GM21515 (cell line): Measurements from ENCODE around the gene CLDND2.
A peak's percentile ranks its signal among the peaks of the same experiment; 100 is the strongest.

Source experiments
- ATAC-seq: cut with Tn5 transposase; IDR thresholded peaks from one replicate; pipeline ENCODE4 v1.9.1; 2021; ENCODE audit not compliant: unreplicated experiment

CLDND2 gene

DNA sequence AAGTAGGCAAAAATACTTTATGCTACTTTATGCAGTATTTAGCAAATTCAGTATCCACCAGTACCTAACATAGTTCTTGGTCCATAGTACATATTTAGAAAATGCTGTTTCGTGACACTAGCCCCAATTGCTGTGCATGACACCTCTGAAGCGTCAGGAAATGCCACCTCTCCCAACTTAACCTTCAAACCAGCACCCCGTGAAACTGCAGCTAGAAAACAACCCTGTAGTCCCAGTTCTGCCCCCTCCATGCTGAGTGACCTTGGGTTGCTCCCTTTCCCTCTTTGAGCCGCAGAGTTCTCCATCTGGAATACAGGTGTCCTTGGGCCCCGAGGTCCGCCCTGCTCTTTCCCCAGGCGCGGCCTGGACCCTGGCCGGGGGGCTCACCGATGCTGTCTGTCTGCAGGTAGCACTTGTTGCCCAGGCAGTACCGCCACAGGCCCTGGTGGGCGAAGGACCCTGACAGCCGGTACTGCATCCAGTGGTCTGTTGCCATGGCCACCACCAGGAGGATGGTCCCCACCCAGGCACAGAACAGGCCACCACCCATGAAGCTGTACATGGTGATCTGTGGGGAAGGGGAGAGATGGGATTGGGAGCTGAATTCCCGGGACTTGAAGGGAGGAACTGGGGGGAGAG lies 18.2 kb upstream of the CLDND2 start:
- ATAC-seq, result no peak

DNA sequence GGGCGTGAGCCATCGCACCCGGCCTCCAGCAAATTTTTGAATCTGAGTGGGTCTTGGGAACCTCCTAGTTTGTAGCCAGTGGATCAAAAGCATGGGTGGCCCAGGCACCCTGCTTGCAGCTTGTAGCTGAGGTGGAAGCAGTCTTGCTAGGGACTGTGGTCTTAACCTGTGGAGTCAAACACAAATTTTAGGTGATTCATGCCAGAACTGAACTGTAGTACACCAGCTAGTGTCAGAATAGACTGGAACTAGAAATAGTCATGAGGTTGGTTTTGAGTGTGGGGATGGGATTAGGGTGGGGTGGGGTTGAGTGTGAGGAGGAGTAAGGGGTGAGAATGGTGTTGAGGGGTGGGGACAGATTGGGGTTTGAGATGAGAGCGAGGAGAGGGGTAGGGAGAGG lies 13.2 kb upstream of the CLDND2 start:
- no peak for ATAC-seq

- ATAC-seq, result no peak
Observed at GRCh38 chr19:51380379-51380778, 11.6 kb upstream of the CLDND2 start.

- no peak for ATAC-seq
Observed at GRCh38 chr19:51377422-51377821, 8.6 kb upstream of the CLDND2 start.

- no peak for ATAC-seq
Observed at GRCh38 chr19:51375504-51376221, 6.9 kb upstream of the CLDND2 start.

DNA sequence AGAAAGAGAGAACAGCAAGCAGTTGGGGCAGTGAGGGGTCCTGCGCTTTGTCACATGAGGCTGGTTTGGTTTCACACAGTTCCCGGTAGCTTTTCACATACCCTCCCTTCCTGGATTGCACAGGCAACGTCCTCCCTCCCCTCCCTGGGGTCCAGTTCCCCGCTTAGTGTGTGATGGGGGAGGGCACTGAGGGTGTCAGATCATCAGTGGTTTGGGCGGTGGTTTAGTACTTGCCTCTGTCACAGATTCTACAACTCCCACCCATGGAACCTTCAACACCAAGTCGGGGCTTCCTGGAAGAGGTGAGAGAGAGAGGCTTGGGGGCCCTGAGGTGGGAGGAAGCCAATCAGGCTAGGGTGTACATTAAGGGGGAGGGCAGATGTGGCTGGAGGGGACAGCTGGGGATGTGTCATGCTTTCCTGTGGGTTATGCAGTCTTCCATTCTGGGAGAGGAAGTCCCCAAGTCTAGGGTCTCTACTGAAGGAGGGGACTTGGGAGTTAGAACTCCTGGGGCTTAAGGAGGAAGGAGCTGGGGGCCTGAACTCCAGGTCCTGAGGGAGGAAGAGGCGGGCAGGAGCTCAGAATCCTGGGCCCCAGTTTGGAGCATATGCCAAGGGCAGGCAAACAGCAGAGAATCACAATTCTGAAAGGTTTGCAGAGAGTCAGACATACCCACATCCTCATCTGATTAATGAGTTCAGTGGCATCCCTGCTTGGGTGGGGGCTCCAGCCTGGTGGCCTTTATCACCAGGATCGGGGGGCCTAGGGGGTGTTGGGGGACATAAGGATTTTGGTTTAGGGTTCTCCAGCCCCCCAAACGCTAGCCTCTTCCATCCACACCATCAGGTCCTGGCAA lies 4.1 kb upstream of the CLDND2 start, which contains the start of gene NKG7:
Gene NKG7, minus strand, starts transcription at position 6 of the 856 bp plus-strand sequence. CDS start 119 bp downstream, outside the sequence.
- no peak for ATAC-seq

- no peak for ATAC-seq
Observed at GRCh38 chr19:51372021-51372648, 3.3 kb upstream of the CLDND2 start.

- ATAC-seq, result no peak
Observed at GRCh38 chr19:51371186-51371690, 2.4 kb upstream of the CLDND2 start.

DNA sequence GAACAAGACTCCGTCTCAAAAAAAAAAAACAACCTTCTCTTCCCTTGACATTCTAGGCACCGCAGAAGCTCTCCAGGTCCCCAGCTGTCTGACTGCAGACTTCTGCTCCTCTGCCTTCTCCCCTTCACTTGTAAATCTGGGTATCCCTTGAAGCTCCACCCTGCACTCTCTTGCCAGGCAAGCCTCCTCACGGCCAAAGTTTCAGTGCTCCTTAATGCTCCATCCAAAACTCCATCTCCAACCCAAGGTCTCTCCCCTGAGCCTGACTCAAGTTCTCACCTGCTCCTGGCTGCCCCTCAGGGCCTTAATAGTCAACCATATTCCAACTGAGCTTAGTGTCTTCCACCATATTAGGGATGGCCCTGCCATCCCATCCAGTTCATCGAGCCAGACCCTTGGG lies 1.4 kb upstream of the CLDND2 start:
- no peak for ATAC-seq

- peak; percentile 71 for ATAC-seq
Observed at GRCh38 chr19:51367565-51368365, 1.0 kb downstream of the CLDND2 start.

DNA sequence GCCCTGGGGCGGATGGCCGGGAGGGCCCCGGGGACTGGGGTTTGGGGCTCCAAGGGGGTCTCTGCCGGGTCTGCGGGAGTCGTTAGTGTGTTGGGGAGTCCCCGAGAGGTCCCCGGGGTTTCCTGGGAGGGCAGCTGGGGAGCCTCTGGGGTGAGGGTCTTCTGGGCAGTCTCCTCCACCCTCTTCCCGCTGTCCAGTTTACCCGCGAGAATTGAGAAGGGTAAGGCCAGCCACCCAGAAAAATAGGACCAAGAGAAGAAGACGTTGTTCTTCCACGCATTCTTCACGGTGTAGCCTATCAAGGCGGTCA lies 1.6 kb downstream of the CLDND2 start:
- peak; percentile 3 for ATAC-seq

DNA sequence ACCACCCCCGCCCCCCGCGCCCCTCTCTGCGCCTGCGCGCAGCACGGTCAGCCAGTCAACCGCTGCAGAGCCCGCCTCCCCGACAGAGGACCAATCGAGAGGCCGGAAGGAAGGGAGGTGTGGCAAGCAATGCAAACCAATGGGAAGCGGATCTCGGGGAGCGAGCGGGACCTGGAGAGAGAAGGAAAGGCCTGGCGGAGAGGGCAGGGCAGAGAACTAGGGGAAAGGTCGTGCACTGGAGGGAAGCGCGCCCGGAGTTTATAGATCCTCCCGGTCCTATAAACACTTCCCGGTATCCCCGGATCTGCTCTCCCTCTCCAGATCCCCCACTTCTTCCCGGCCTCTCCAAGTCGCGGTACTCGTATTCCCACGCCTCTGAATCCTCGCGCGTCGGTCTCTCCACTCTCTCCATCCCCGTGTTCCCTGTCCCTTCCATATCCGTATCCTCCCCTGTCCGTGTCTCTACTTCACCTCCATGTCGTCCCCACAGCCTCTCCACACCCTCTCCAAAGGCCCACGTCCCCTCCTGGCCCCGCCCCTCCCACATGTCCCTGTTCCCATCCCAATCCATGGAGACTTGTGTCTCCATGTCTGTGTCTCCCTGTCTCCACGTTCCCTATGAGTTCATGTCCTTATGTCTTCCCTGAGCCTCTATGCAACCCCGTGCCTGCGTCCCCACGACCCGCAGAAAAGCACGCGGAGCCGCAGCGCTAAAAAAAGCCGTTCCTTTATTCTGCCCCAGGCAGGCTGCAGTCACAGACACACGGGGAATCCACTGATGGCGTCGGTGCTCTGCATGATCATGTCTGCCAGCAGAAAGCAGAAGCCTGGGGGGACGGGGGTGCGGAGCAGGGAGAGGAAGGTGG lies 2.2 kb downstream of the CLDND2 start:
- peak; percentile 41 for ATAC-seq

GRCh38 chr19:51365965-51366388 lies 2.8 kb downstream of the CLDND2 start, which contains the start of gene ETFB:
ETFB (minus strand) TSS chr19:51366388; CDS start chr19:51366326, 62 bp downstream.
- ATAC-seq, result no peak

DNA sequence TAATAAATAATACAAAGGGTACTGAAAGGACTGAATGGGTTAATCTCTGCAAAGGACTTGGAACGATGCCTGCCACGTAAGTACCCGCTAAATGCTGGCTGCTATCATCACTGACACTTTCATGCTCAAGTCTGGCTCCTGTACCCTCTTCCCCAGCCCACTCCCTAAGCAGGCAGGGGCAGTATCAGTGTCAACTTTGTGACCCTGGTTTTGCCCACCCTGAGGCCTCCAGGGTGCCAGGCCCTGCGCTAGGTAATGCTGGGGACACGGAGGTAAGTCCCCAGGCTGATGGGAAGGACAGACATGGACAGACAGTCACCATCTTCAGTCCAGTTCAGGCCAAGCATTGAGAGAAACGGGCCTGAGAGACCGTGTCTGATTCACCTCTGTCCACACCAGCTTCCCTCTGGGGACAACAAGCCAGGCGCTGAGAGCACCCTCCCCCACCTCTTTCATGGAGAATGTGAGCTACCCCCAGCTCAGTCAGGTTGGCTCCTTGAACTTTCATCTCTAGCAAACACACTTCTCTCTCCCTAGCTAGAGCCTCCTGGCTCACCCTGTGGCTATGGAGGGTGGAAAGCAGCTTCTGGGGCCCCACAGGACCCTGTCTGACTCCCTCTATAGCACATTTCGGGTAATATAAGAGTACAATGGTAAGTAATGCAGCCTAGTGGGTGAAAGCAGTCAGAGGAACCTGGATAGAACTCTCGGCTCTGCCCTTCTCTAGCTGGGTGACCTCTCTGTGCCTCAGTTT lies 3.4 kb downstream of the CLDND2 start:
- no peak for ATAC-seq

GRCh38 chr19:51364200-51365106 lies 4.3 kb downstream of the CLDND2 start:
- ATAC-seq, result no peak

DNA sequence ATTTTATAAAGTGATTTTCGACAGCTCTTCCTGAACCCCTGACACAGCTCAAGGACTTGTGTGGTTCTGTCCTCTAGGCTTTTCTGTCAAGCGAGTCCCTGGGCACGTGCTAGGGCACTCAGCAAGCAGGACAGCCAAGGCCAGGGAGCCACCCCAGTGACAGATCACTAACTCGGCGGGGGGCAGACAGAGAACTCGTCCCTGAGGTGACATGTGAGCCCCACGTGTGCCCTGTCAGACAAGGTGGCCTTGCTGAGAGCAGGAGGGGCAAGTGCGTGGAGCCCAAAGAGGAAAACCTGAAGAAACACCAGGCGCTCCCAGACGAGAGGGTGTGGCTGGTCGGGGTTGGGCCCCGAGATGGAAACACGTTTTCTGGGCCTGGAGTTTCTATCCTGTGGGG lies 7.6 kb downstream of the CLDND2 start:
- ATAC-seq, result no peak

DNA sequence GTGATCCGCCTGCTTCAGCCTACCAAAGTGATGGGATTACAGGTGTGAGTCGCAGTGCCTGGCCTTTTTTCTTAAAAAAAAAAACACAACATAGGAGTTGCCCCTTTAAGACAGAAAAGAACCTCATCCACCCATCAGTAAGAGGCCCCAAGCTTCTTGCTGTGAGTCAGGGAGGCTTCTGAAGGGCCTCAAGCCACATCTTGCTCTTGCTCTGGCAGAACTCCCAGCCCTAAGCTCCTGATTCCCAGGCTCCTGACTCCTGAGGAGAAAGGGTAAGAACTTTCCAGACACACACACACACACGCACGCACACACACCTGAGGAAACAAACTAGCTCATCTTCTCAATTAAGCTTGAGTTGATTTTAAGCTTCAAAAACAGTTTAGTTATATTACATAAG lies 9.5 kb downstream of the CLDND2 start:
- ATAC-seq, result no peak

GRCh38 chr19:51357952-51358351 lies 10.9 kb downstream of the CLDND2 start:
- ATAC-seq, result no peak
